GM04504 (cell line): ENCODE measurements around the gene CYP24A1.

Source experiments
- DNase-seq: peaks from one replicate; pipeline ENCODE4 v3.0.0-alpha.2; 2012; ENCODE audit warnings: low read depth

The CYP24A1 gene

GRCh38 chr20:54174457-54175175, 830 bp upstream of the CYP24A1 start:
- DNase-seq, result no peak

DNA sequence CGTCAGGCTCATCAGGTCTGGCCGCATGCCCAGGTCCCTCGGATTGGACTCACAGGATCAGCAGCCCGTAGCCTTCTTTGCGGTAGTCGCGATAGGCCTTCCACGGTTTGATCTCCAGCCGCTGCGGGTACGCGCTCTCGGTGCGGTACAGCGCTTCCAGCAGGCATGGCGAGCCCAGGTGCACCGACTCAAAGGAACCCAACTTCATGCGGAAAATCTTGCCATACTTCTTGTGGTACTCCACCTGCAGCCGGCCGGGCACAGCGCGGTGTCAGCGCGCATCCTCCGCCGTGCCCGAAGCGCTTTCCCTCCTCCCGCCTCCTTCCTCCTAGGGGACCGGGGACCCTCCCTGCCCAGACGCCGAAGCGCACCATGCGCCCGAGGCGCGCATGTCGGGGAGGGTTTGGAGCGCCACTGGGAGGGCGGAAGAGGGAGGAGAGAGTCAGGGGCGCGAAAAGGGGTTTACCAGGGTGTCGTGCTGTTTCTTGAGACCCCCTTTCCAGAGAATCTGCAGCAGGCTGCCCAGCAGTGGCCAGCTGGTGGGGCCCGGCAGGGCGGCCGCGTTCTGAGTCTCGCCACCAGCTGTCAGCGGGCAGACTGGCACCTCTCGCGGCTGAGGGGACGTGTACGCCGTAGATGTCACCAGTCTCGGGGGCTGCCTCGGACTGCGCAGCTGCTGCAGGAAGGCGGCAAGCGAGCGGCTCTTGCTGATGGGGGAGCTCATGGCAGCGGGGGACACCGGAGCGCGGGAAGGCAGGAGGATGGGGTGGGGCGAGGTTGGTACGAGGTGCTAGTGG, 732 bp downstream of the CYP24A1 start:
- DNase-seq, result no peak

DNA sequence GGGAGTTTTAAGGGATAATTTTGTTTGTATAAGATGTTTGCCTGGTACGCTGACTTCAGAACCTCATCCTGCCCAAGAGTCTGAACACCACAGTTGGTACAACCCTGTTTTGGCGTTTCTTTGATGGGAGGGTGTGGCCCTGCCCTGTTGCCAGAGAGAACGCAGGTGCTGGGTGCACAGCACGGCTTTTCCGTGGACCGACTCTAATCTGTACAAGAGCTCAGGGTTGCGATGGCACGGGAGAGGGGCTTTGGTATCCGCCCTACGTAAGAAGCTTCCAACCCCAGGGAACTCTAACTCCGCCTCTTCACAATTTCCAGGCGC, 1.3 kb downstream of the CYP24A1 start:
- no peak for DNase-seq

DNA sequence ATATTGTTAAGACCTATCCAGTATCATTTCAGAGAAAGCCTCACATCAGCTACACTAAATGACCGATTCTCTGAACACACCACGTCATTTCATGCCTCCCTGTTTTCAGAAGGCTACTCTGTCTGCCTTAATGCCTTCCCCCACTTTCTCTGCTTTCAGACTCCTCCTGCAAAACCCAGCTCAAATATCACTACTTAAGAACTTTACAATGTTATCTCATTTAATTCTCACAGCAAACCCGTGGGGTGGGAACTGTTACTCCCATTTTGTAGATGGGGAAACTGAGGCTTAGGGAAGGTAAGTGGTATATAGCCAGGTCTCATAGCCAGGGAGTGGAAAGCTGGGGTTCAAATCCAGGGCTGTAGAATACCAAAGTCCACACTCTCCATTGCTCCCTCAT, 2.8 kb downstream of the CYP24A1 start:
- no peak for DNase-seq

DNA sequence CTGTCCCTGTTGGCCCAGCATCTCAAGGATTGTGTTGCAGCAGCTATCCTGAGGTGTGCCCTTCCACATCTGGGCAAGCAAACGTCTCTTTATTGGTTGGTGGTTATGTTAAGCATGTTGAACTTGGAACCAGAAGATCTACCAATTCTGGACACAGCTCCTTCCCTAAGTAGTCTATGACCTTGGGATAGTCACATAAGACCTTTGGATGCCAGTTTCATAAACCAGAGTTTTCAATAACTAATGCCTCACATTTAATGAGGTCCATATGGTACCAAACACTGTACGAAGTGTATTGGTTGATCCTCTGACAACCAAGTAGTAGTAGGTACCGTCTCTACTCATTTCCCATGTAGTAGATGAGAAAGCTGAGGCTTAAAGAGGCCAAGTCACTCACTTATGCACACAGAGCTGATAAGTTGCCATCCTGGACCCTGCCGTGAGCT, 3.7 kb downstream of the CYP24A1 start:
- no peak for DNase-seq

- no peak for DNase-seq
Measured at GRCh38 chr20:54168961-54169862, 4.6 kb downstream of the CYP24A1 start.

DNA sequence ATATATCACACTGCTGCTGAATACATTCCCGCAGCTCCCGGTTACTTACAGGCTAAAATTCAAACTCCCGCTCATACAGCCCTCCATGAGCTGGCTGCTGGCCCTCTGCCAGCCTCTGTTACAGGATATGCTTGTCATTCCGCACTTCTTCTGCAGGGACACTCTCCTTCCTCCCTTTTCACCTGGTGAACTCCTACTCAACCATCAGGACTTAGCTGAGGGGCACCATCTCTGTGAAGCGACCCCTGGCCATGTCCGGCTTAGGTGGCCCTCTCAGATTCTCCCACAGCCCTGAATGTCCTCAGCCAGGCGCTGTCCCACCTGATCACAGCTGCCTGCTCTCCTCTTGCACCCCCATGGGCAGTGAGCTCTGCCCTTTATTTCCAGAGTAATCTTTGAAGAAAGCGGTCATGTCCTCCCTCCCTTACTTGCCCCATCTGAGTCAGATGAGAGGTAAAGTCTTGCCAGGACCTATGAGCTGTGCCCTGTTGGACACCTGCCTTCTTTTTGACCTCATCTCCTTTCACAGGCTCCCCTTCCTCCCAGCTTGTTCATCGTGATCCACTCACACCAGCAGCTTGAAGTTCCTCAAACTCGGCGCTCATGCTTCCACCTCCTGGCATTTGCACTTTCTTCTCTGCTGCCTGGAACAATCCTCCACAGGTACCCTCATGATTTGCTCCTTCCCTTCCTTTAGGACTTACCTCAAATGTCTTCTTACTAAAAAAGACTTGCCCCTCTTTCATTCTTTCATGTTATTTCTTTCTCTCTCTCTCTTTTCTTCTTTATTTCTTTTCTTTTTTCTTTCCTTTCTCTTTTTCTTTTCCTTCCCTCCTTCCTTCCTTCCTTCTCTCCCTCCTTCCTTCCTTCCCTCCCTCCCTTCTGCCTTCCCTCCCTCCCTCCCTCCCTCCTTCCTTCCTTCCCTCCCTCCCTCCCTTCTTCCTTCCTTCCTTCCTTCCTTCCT, 5.6 kb downstream of the CYP24A1 start:
- DNase-seq, result no peak

DNA sequence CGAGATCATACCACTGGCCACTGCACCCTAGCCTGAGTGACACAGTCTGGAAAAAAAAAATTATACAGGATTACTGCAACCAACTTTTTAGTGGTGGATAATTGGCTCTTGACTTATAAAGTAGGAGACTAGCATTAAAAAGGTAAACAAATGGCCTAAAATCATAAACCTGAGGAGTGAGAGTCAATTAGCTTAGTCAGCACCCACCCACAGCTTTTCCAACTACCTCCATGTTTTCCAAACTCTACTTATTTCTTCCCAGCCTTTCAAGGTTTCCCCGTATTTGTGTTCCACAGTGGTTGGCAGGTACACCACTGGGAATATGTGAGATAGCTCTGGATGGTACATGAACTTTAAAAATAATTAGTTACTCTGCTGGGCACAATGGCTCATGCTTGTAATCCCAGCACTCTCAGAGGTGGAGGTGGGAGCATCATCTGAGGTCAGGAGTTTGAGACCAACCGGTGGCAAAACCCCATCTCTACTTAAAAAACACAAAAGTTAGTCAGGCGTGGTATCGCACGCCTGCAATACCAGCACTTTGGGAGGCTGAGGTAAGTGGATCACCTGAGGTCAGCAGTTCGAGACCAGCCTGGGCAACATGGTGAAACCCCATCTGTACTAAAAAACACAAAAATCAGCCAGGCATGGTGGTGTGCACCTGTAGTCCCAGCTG, 6.7 kb downstream of the CYP24A1 start:
- DNase-seq, result no peak

- no peak for DNase-seq
Measured at GRCh38 chr20:54165803-54166202, 8.0 kb downstream of the CYP24A1 start.

DNA sequence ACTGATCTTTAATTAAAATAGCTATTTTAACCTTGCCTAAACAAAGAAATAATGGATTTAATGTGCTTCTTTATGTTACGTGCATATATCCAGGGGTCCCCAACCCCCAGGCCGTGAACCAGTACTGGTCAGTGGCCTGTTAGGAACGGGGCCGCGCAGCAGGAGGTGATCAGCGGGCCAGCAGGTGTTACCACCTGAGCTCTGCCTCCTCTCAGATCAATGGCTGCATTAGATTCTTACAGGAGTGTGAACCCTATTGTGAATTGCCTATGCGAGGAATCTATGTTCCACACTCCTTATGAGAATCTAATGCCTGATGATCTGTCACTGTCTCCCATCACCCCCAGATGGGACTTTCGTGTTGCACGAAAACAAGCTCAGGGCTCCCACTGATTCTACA, 8.8 kb downstream of the CYP24A1 start:
- no peak for DNase-seq

GRCh38 chr20:54163402-54163801, 10.4 kb downstream of the CYP24A1 start:
- DNase-seq, result no peak

- DNase-seq, result no peak
Measured at GRCh38 chr20:54162378-54163009, 11.3 kb downstream of the CYP24A1 start.

- DNase-seq, result no peak
Measured at GRCh38 chr20:54161821-54162149, 12.0 kb downstream of the CYP24A1 start.

- no peak for DNase-seq
Measured at GRCh38 chr20:54161008-54161820, 12.6 kb downstream of the CYP24A1 start.

DNA sequence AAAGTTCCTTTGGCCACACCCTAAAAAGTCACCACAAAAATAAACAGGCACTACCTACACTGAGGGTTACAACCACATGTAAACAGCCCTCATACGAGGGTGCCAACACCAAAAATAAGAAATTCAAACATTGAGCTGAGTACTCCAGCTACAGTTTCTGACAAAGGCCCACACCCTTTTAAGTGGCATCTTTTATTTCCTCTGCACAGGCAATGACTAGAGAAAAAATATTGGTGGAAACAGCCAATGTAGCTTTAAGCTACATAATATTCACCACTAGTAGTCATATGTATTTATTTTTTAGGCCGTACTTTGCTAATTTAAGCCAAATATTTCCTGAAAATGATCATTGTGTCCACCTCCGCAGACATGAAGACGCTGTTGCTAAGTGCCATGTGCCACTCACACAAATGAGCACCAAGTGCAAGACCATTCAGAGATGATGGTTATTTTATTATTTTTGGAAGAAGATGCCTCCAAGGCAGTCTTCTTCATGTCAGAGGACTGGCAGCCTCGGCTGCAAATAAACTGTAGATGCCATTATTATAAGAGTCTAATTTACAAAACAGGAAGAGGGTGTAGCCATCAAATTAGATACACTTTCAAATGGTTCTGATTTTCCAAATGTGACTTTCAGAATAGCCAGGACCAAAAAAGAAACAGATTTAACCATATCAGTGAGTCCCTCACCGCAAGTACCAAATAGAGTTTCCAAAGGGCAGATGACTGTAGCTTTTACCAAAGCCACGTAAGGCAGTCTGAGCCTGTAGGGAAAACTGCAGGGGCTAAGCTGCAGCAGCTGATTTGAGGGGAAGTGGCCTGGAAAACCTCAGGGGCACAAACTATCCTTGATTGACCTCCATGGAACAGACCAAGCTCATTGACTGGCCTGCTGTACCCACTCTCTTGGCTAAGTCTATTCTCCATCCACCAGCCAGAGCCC, 13.4 kb downstream of the CYP24A1 start:
- DNase-seq, result no peak

GRCh38 chr20:54158856-54159418, 14.8 kb downstream of the CYP24A1 start:
- no peak for DNase-seq

DNA sequence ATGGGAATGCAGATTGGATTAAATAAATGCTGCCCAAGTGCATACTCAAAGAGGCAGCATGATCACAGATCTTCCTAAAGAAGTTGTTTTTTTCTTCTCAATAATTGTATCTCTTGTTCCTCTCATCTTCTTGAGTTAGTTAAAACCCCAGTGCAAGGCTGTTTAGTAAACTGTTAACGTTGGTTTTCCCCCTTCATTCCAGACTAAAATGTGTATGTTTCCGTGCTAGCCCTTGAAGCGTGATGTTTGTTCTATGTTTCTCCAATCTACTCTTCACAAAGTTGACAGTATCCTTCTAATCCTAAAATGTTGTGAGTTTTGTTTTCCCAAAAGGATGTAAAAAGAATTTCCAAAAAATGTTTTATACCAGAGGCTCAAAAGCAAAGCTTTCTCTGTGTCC, 15.6 kb downstream of the CYP24A1 start:
- DNase-seq, result no peak
